Measurements from ENCODE around the gene RUBCN. TPM values are rescaled to one million over a fixed set of nuclear protein-coding genes. Genes with fewer than 3 reads are reported as not detected.
"Not testable (repeated sequence)": the region's sequence is repeated elsewhere in the genome, so short reads cannot be mapped to it uniquely, and the experiment has no call there.

The RUBCN gene
- total and polyA plus RNA-seq, 4 donors, result 25.6 to 58.2 (median 37.6) TPM

- Histone ChIP-seq H3K27ac (ENCODE audit: low read depth, low read length) (no peak overlapping the region), H3K4me1 (ENCODE audit: control insufficient read depth, insufficient read depth, low read length) (no peaks in the 10 kb centered on the region), H3K36me3 (ENCODE audit: control insufficient read depth, insufficient read depth, low read length) (peaks cover 2% of the 10 kb centered on the region), H3K4me3 (ENCODE audit: low read depth, low read length) (no peak overlapping the region), H3K9me3 (ENCODE audit: control insufficient read depth, insufficient read depth, low read length) (peaks cover 1% of the 10 kb centered on the region), H3K27me3 (ENCODE audit: control insufficient read depth, insufficient read depth, low read length) (no peaks in the 10 kb centered on the region)
- no CpG with 5 or more reads among the region's 2 CpGs for WGBS (ENCODE audit: insufficient coverage)
- no peak for DNase-seq (ENCODE audit: low read depth in 4 of 6, low spot score in 6 of 6)
These were observed 14.0 kb downstream of the RUBCN start for GRCh38 chr3:197722734-197723133.

GRCh38 chr3:197720694-197721093 is 16.0 kb downstream of the RUBCN start:
- no peak for DNase-seq (ENCODE audit: low read depth in 4 of 6, low spot score in 6 of 6)
- Histone ChIP-seq H3K4me1 (ENCODE audit: control insufficient read depth, insufficient read depth, low read length) (no peaks in the 10 kb centered on the region), H3K36me3 (ENCODE audit: control insufficient read depth, insufficient read depth, low read length) (peaks cover 13% of the 10 kb centered on the region), H3K27me3 (ENCODE audit: control insufficient read depth, insufficient read depth, low read length) (no peaks in the 10 kb centered on the region), H3K4me3 (ENCODE audit: low read depth, low read length) (no peak overlapping the region), H3K27ac (ENCODE audit: low read depth, low read length) (no peak overlapping the region), H3K9me3 (ENCODE audit: control insufficient read depth, insufficient read depth, low read length) (peaks cover 1% of the 10 kb centered on the region)
- 85% methylated on average over 2 of the region's 10 CpGs for WGBS (ENCODE audit: insufficient coverage)

- WGBS (ENCODE audit: insufficient coverage), result 100% methylated on average over 8 of the region's 8 CpGs
These were observed 17.8 kb downstream of the RUBCN start for GRCh38 chr3:197718891-197719290.

GRCh38 chr3:197714251-197714650 is 22.5 kb downstream of the RUBCN start:
- WGBS (ENCODE audit: insufficient coverage), result no CpG with 5 or more reads among the region's 4 CpGs
- Histone ChIP-seq H3K9me3 (ENCODE audit: control insufficient read depth, insufficient read depth, low read length) (no peaks in the 10 kb centered on the region), H3K27ac (ENCODE audit: low read depth, low read length) (no peak overlapping the region), H3K4me3 (ENCODE audit: low read depth, low read length) (no peak overlapping the region), H3K4me1 (ENCODE audit: control insufficient read depth, insufficient read depth, low read length) (peaks cover 7% of the 10 kb centered on the region), H3K36me3 (ENCODE audit: control insufficient read depth, insufficient read depth, low read length) (peaks cover 18% of the 10 kb centered on the region), H3K27me3 (ENCODE audit: control insufficient read depth, insufficient read depth, low read length) (no peaks in the 10 kb centered on the region)
- no peak for DNase-seq (ENCODE audit: low read depth in 4 of 6, low spot score in 6 of 6)

More at GRCh38 chr3:197718891-197719290, 17.8 kb downstream of the RUBCN start:
- Histone ChIP-seq H3K36me3 (ENCODE audit: control insufficient read depth, insufficient read depth, low read length) (peaks cover 16% of the 10 kb centered on the region), H3K9me3 (ENCODE audit: control insufficient read depth, insufficient read depth, low read length) (peaks cover 1% of the 10 kb centered on the region), H3K27ac (ENCODE audit: low read depth, low read length) (no peak overlapping the region), H3K4me3 (ENCODE audit: low read depth, low read length) (no peak overlapping the region), H3K27me3 (ENCODE audit: control insufficient read depth, insufficient read depth, low read length) (no peaks in the 10 kb centered on the region), H3K4me1 (ENCODE audit: control insufficient read depth, insufficient read depth, low read length) (no peaks in the 10 kb centered on the region)
- no peak for DNase-seq (ENCODE audit: low read depth in 4 of 6, low spot score in 6 of 6)

- Histone ChIP-seq H3K9me3 (ENCODE audit: control insufficient read depth, insufficient read depth, low read length) (no peaks in the 10 kb centered on the region), H3K36me3 (ENCODE audit: control insufficient read depth, insufficient read depth, low read length) (peaks cover 18% of the 10 kb centered on the region), H3K4me1 (ENCODE audit: control insufficient read depth, insufficient read depth, low read length) (peaks cover 7% of the 10 kb centered on the region), H3K4me3 (ENCODE audit: low read depth, low read length) (no peak overlapping the region), H3K27me3 (ENCODE audit: control insufficient read depth, insufficient read depth, low read length) (no peaks in the 10 kb centered on the region), H3K27ac (ENCODE audit: low read depth, low read length) (peak overlapping the region; percentile 94)
- DNase-seq (ENCODE audit: low read depth in 4 of 6, low spot score in 6 of 6), result peak in 1 of 6 donors; percentile 11
- WGBS (ENCODE audit: insufficient coverage), result 73% methylated on average over 4 of the region's 4 CpGs
These were observed 23.3 kb downstream of the RUBCN start for GRCh38 chr3:197713477-197713822.

- Histone ChIP-seq H3K36me3 (ENCODE audit: control insufficient read depth, insufficient read depth, low read length) (peaks cover 14% of the 10 kb centered on the region), H3K9me3 (ENCODE audit: control insufficient read depth, insufficient read depth, low read length) (no peaks in the 10 kb centered on the region), H3K4me3 (ENCODE audit: low read depth, low read length) (peak overlapping the region; percentile 31), H3K27me3 (ENCODE audit: control insufficient read depth, insufficient read depth, low read length) (no peaks in the 10 kb centered on the region), H3K4me1 (ENCODE audit: control insufficient read depth, insufficient read depth, low read length) (peaks cover 7% of the 10 kb centered on the region), H3K27ac (ENCODE audit: low read depth, low read length) (peak overlapping the region; percentile 94)
- DNase-seq (ENCODE audit: low read depth in 4 of 6, low spot score in 6 of 6), result peak; percentile 53 to 92 (median 70)
- WGBS (ENCODE audit: insufficient coverage), result 12% methylated on average over 6 of the region's 9 CpGs
These were observed 24.6 kb downstream of the RUBCN start for GRCh38 chr3:197711973-197712707.

- WGBS (ENCODE audit: insufficient coverage), result no CpG with 5 or more reads among the region's 5 CpGs
- not testable (repeated sequence) for DNase-seq (ENCODE audit: low read depth in 4 of 6, low spot score in 6 of 6); H3K4me1 ChIP-seq (ENCODE audit: control insufficient read depth, insufficient read depth, low read length); H3K9me3 ChIP-seq (ENCODE audit: control insufficient read depth, insufficient read depth, low read length); H3K4me3 ChIP-seq (ENCODE audit: low read depth, low read length); H3K27ac ChIP-seq (ENCODE audit: low read depth, low read length); H3K27me3 ChIP-seq (ENCODE audit: control insufficient read depth, insufficient read depth, low read length)
- peaks cover 12% of the 10 kb centered on the region for H3K36me3 ChIP-seq (ENCODE audit: control insufficient read depth, insufficient read depth, low read length)
These were observed 25.7 kb downstream of the RUBCN start for GRCh38 chr3:197710965-197711364.

GRCh38 chr3:197709135-197709534 is 27.6 kb downstream of the RUBCN start:
- no peak overlapping the region for H3K4me3 ChIP-seq (ENCODE audit: low read depth, low read length)
- WGBS (ENCODE audit: insufficient coverage), result no CpG with 5 or more reads among the region's 9 CpGs
- H3K9me3 ChIP-seq (ENCODE audit: control insufficient read depth, insufficient read depth, low read length), result no peaks in the 10 kb centered on the region
- no peaks in the 10 kb centered on the region for H3K27me3 ChIP-seq (ENCODE audit: control insufficient read depth, insufficient read depth, low read length)
- H3K27ac ChIP-seq (ENCODE audit: low read depth, low read length), result no peak overlapping the region
- peaks cover 23% of the 10 kb centered on the region for H3K36me3 ChIP-seq (ENCODE audit: control insufficient read depth, insufficient read depth, low read length)
- H3K4me1 ChIP-seq (ENCODE audit: control insufficient read depth, insufficient read depth, low read length), result peaks cover 7% of the 10 kb centered on the region
- no peak for DNase-seq (ENCODE audit: low read depth in 4 of 6, low spot score in 6 of 6)

GRCh38 chr3:197706658-197707057 is 30.0 kb downstream of the RUBCN start:
- Histone ChIP-seq H3K27ac (ENCODE audit: low read depth, low read length) (no peak overlapping the region), H3K4me1 (ENCODE audit: control insufficient read depth, insufficient read depth, low read length) (no peaks in the 10 kb centered on the region), H3K4me3 (ENCODE audit: low read depth, low read length) (no peak overlapping the region), H3K9me3 (ENCODE audit: control insufficient read depth, insufficient read depth, low read length) (no peaks in the 10 kb centered on the region), H3K36me3 (ENCODE audit: control insufficient read depth, insufficient read depth, low read length) (peaks cover 40% of the 10 kb centered on the region), H3K27me3 (ENCODE audit: control insufficient read depth, insufficient read depth, low read length) (no peaks in the 10 kb centered on the region)
- DNase-seq (ENCODE audit: low read depth in 4 of 6, low spot score in 6 of 6), result no peak
- WGBS (ENCODE audit: insufficient coverage), result 94% methylated on average over 3 of the region's 7 CpGs

GRCh38 chr3:197701841-197702240 is 34.9 kb downstream of the RUBCN start:
- 100% methylated on average over 3 of the region's 4 CpGs for whole genome bisulfite sequencing (ENCODE audit: insufficient coverage)
- H3K27me3 ChIP-seq (ENCODE audit: control insufficient read depth, insufficient read depth, low read length), result no peaks in the 10 kb centered on the region
- no peak overlapping the region for H3K27ac ChIP-seq (ENCODE audit: low read depth, low read length)
- no peaks in the 10 kb centered on the region for H3K9me3 ChIP-seq (ENCODE audit: control insufficient read depth, insufficient read depth, low read length)
- H3K36me3 ChIP-seq (ENCODE audit: control insufficient read depth, insufficient read depth, low read length), result peaks cover 59% of the 10 kb centered on the region
- no peak overlapping the region for H3K4me3 ChIP-seq (ENCODE audit: low read depth, low read length)
- H3K4me1 ChIP-seq (ENCODE audit: control insufficient read depth, insufficient read depth, low read length), result no peaks in the 10 kb centered on the region
- DNase-seq (ENCODE audit: low read depth in 4 of 6, low spot score in 6 of 6), result no peak

All from spinal cord (tissue), 10 donors.